ENCODE results near the gene ADAM19.

ADAM19 gene

DNA sequence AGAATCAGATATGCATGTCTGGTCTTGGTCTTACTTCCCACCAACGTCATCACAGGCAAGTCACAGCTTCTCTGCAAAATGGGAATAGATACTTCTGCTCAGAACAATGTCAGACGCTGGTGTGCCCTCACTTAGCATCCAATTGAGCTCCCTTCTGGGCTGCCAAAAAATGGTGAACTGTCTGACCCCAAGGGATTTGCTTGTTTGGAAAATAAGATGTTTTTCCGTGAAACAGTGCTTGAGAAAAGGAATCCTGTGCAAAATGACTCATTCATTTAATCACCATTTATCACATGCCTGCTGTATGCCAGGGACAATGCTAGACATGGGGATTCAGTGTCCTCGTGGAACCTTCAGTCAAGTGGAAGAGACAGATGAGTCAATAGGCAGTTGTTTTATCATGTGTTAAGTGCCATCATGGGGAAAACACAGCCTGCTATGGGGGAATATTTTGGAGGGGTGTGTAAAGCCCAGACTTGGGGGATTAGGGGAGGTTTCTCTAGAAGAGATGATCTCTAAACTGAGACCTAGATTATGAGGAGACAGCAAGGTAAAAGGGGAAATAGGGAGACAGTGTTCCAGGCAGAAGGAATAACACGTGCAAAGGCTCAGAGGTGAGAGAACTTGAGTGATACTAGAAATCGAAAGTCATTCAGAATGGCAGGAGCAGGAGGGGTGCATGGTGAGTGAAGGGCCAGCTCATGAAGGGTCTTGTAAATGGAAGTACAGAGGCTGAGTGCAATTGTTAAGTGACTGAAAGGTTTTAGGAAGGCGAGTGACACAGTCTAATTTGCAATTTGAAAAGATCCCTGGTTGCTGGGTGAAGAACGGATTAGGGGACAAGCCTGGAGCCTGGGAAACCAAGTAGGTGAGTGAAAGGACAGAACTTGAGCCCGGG, 111.7 kb downstream of the ADAM19 start:
- CTCF ChIA-PET = interaction anchor here (1.6 kb wide), 1 partner anchor 8 kb away, joined by 9 read pairs; no protein-coding TSS in a partner anchor
- TF ChIP-seq ARNT (IDR thresholded peaks at IDR 0.05) = no peak
- TF ChIP-seq BHLHE40 (IDR thresholded peaks at IDR 0.05; ENCODE audit: borderline replicate concordance) = no peak
- TF ChIP-seq CTBP1 (IDR thresholded peaks at IDR 0.05; ENCODE audit: borderline replicate concordance) = no peak
- TF ChIP-seq FOXK2 (IDR thresholded peaks at IDR 0.05) = no peak
- no peak for TF ChIP-seq SP1 (IDR thresholded peaks at IDR 0.05)
- no peak for TF ChIP-seq LEF1 (IDR thresholded peaks at IDR 0.05; ENCODE audit: borderline replicate concordance)
- no peak for TF ChIP-seq SUZ12 (IDR thresholded peaks at IDR 0.05)
- TF ChIP-seq, protein P1, sequence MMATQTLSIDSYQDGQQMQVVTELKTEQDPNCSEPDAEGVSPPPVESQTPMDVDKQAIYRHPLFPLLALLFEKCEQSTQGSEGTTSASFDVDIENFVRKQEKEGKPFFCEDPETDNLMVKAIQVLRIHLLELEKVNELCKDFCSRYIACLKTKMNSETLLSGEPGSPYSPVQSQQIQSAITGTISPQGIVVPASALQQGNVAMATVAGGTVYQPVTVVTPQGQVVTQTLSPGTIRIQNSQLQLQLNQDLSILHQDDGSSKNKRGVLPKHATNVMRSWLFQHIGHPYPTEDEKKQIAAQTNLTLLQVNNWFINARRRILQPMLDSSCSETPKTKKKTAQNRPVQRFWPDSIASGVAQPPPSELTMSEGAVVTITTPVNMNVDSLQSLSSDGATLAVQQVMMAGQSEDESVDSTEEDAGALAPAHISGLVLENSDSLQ (IDR thresholded peaks at IDR 0.05) = no peak
- TF ChIP-seq L3MBTL2 (conservative IDR thresholded peaks at IDR 0.05) = no peak
- POLR2A ChIA-PET = no interaction called here
- no peak for DNase-seq (ENCODE audit: extremely low spot score)

DNA sequence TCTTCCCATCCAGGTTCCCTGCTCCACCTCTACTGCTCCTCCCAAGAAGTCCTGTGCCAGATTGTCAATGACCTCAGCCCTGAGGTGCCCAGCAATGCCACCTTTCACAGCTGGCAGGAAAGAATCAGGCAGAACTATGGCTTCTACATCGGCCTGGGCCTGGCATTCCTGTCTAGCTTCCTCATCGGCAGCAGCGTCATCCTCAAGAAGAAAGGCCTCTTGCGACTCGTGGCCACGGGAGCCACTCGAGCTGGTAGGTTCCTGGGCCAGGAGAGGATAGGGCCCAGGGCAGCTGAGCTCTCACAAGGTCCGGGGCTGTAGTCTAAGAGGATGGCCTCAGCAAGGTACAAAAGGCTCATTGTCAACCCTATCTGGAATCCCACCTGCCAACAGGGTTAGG, 112.5 kb downstream of the ADAM19 start:
- DNase-seq (ENCODE audit: extremely low spot score) = no peak
- POLR2A ChIA-PET = no interaction called here
- TF ChIP-seq NFRKB (IDR thresholded peaks at IDR 0.05) (no peak), FOXM1 (IDR thresholded peaks at IDR 0.05; ENCODE audit: borderline replicate concordance) (no peak), L3MBTL2 (conservative IDR thresholded peaks at IDR 0.05) (no peak), BHLHE40 (IDR thresholded peaks at IDR 0.05; ENCODE audit: borderline replicate concordance) (no peak), CTBP1 (IDR thresholded peaks at IDR 0.05; ENCODE audit: borderline replicate concordance) (no peak), LEF1 (IDR thresholded peaks at IDR 0.05; ENCODE audit: borderline replicate concordance) (no peak), HDGF (IDR thresholded peaks at IDR 0.05; ENCODE audit: borderline replicate concordance) (no peak), SUZ12 (IDR thresholded peaks at IDR 0.05) (no peak), ELF4 (IDR thresholded peaks at IDR 0.05) (no peak), FOXK2 (IDR thresholded peaks at IDR 0.05) (no peak), FOXA1 (IDR thresholded peaks at IDR 0.05) (no peak), ZNF384 (IDR thresholded peaks at IDR 0.05) (no peak), TARDBP (IDR thresholded peaks at IDR 0.05) (no peak), SP1 (IDR thresholded peaks at IDR 0.05) (no peak), ARNT (IDR thresholded peaks at IDR 0.05) (no peak)
- TF ChIP-seq, protein P1 (IDR thresholded peaks at IDR 0.05) = no peak
- CTCF ChIA-PET = interaction anchor here (1.6 kb wide), 1 partner anchor 9 kb away, joined by 9 read pairs; no protein-coding TSS in a partner anchor

DNA sequence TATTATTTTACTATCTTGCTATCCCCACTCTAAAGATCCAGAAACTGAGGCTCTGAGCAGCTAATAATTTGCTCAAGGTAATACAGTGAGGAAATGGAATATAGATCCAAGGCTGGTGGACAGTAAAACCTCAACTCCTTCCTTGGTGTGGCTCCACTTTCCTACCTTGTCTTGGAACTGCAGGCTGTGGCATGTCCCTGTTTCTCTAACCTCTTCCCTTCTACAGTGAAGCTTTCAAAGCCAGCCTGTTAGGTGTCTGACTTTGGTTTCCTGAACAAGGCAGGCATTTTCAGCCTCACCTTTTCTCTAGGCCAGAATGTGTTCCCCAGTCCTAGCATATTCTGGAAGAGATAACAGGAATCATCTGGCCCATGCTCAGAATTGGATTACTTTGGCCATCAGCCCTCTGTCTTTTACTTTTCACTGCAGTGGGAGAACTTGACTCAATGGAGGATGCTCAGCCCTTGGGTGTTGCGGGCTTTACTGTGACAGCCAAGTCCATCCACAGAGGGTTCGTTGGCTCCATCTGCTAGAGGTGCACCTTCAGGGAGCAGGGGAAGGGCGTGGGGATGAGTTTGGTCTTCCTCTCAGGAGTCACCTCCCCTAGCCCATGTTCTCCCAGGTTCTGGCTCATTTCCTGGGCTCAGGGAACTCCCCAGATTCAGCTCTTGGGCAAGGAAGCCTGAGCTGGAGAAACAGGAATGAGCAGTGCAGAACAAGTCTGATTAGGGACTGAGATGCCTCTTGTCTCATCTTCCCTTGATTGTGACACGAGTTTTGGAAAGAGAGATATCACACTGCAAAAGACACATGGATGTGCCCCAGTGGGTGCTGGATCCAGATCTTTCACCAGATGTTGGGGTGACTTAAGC, 114.4 kb downstream of the ADAM19 start:
- ChIA-PET POLR2A (no interaction called here), CTCF (no interaction called here)
- no peak for TF ChIP-seq ELF4 (IDR thresholded peaks at IDR 0.05)
- TF ChIP-seq ZNF384 (IDR thresholded peaks at IDR 0.05) = no peak
- TF ChIP-seq FOXA1 (IDR thresholded peaks at IDR 0.05) = no peak
- TF ChIP-seq NFRKB (IDR thresholded peaks at IDR 0.05) = no peak
- no peak for TF ChIP-seq SUZ12 (IDR thresholded peaks at IDR 0.05)
- no peak for TF ChIP-seq TARDBP (IDR thresholded peaks at IDR 0.05)
- TF ChIP-seq FOXK2 (IDR thresholded peaks at IDR 0.05) = no peak
- TF ChIP-seq, protein P1 (IDR thresholded peaks at IDR 0.05) = no peak
- TF ChIP-seq CTBP1 (IDR thresholded peaks at IDR 0.05; ENCODE audit: borderline replicate concordance) = no peak
- TF ChIP-seq SP1 (IDR thresholded peaks at IDR 0.05) = no peak
- TF ChIP-seq HDGF (IDR thresholded peaks at IDR 0.05; ENCODE audit: borderline replicate concordance) = no peak
- no peak for TF ChIP-seq FOXM1 (IDR thresholded peaks at IDR 0.05; ENCODE audit: borderline replicate concordance)
- TF ChIP-seq LEF1 (IDR thresholded peaks at IDR 0.05; ENCODE audit: borderline replicate concordance) = no peak
- TF ChIP-seq L3MBTL2 (conservative IDR thresholded peaks at IDR 0.05) = no peak
- TF ChIP-seq ARNT (IDR thresholded peaks at IDR 0.05) = no peak
- TF ChIP-seq BHLHE40 (IDR thresholded peaks at IDR 0.05; ENCODE audit: borderline replicate concordance) = no peak
- no peak for DNase-seq (ENCODE audit: extremely low spot score)

DNA sequence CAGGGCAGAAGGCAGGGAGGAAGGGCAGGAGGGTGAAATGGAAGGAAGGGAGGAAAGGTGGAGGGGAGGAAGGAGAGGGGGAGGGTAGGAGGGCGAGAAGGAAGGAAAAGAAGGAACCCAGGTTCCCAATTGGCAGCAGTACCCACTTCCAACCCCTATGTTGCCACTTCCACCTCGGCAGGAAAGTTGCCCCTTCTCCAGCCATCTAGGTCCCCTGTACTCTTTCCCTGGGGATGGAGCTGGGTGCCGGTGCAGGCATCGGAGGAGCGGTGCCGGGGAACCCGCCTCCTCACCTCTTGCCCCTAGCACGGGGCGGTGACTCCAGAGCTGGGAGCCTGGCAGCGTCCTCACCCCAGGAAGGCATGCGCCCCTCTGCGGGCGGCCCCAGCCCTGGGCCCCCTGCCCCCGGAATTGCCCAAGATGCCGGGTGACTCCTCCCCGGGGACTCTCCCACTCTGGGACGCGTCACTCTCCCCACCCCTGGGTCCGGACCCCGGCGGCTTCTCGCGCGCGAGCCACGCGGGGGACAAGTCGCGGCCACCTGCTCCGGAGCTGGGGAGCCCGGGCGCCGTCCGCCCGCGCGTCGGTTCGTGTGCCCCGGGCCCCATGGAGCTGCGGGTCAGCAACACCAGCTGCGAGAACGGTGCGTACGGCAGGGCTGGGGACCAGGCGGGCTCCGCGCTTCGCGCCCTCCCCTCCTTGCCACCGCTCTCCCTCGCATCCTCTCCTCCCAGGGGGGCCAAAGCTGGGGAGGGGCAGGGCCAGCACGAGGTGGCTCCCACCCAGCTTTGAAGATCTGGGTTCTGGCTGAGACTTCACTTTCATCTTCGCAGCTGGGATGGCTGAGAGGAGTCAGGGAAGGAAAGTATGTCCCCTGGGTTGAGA, 115.6 kb downstream of the ADAM19 start, which contains the start of gene NIPAL4:
Gene NIPAL4, plus strand, starts transcription at position 499 of the 885 bp plus-strand sequence. Its CDS starts 108 bp downstream, at position 607.
- TF ChIP-seq SUZ12 (IDR thresholded peaks at IDR 0.05) (no peak), L3MBTL2 (conservative IDR thresholded peaks at IDR 0.05) (0 out of 2 replicates have a peak, but pooled peaks have one; percentile 31)
- ChIA-PET CTCF (interaction anchor here (0.5 kb wide), 1 partner anchor 17 kb away, joined by 3 read pairs; no protein-coding TSS in a partner anchor), POLR2A (no interaction called here)
- DNase-seq (ENCODE audit: extremely low spot score) = no peak

DNA sequence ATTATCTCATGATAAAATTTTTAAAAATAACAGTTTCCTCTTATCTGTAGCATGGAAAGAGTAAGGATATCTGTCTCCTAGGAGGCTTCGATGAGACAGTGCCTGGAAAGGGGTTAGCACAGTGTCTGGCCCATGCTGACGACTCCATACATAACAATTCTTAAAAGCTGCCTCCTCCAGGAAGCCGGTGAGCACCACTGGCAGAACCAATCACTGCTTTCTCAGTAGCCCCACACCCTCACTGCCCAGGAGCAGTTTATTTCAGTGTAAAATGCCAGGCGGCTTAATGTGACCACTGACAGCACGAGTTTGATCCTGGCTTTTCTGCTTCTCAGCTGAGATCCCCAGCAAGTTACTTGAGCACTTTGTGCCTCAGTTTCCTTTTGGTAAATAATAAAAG, 116.7 kb downstream of the ADAM19 start:
- ChIA-PET POLR2A (no interaction called here), CTCF (interaction anchor here (1.2 kb wide), 1 partner anchor 13 kb away, joined by 4 read pairs; no protein-coding TSS in a partner anchor)
- TF ChIP-seq L3MBTL2 (conservative IDR thresholded peaks at IDR 0.05) (no peak), CTBP1 (IDR thresholded peaks at IDR 0.05; ENCODE audit: borderline replicate concordance) (no peak), ELF4 (IDR thresholded peaks at IDR 0.05) (no peak), BHLHE40 (IDR thresholded peaks at IDR 0.05; ENCODE audit: borderline replicate concordance) (no peak), ARNT (IDR thresholded peaks at IDR 0.05) (no peak), FOXK2 (IDR thresholded peaks at IDR 0.05) (no peak), SUZ12 (IDR thresholded peaks at IDR 0.05) (no peak), HDGF (IDR thresholded peaks at IDR 0.05; ENCODE audit: borderline replicate concordance) (no peak), FOXM1 (IDR thresholded peaks at IDR 0.05; ENCODE audit: borderline replicate concordance) (no peak), TARDBP (IDR thresholded peaks at IDR 0.05) (no peak)
- DNase-seq (ENCODE audit: extremely low spot score) = no peak
